NCI-H2196 (cell line): ENCODE data around the gene CTBP2.

Experiments
- DNase-seq: peaks from one replicate; lab custom pipeline; 2025; ENCODE audit not compliant: unreplicated experiment; lab: John Stamatoyannopoulos, UW

CTBP2 gene

DNA sequence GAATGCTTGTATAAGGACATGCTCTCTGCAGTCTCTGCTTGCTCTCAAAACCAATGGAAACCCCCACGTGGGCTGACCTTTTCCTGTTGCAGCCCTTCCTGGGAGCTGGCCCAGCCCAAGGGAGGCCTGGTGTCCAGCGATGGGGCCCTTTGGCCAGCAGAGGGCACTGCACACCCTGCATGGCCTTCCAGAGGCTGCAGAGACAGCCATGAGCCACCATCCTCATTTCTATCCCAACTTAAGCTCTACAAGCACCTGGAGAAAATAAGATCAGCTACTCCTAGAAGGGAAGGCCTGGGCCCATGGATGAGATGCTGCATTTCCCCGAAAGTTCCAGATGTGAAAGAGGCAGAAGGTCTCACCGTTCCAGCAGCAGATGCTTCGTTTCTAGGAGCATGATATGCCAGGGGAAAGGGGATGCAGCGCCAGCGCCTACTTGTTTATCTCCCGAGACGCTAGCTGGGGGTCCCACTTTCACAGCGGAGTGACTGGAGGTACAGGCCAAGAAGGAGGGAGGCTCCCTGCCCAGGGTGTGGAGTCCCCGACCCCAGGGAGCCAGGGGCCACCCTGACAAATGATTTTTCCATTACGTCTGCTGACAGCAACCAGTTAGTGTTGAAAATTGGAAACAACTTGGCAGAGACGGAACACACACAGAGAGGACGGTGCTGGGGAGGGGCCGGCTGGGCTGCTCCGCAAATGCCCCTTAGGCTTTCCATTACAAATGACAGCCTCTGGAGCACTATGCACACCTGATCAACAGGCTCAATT, 112.1 kb downstream of the CTBP2 start:
- peak; percentile 65 for DNase-seq

DNA sequence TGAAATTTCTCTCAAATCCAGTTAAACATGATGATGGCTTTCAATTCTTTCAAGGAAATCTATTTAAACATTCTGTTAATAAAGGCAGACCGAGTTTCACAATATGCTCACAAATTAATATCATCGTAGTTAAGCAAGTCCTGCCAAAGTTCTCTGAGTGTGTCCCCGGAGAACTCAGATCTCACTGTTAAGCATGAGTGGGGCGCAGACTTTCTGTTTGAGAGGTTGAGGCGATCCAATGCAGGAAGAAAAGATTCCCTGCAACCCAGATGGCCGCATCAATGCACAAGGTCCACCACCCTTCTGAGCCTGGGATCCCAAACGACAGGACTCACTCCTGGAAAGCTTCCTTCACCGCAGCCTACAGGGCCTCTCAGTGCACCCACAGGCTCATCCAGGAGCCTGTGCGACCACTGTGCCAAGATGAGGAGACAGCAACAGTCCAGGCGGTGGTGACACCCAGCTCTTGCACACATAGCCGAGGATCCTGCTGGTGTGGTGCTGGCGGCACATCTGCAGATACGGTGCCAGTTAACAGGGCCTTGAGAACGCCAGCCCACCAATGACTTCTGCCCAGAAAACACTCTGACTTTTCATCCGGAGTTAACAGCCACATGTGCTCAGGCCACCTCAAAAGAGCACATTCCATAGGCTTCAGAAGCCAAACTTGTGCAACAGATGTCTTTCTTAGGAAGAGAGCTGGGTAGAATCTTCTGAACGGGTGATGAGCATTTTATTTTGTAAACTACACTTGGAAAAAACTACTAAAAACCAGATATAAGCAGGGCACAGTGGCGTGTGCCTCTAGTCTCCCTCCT, 116.3 kb downstream of the CTBP2 start:
- no peak for DNase-seq

DNA sequence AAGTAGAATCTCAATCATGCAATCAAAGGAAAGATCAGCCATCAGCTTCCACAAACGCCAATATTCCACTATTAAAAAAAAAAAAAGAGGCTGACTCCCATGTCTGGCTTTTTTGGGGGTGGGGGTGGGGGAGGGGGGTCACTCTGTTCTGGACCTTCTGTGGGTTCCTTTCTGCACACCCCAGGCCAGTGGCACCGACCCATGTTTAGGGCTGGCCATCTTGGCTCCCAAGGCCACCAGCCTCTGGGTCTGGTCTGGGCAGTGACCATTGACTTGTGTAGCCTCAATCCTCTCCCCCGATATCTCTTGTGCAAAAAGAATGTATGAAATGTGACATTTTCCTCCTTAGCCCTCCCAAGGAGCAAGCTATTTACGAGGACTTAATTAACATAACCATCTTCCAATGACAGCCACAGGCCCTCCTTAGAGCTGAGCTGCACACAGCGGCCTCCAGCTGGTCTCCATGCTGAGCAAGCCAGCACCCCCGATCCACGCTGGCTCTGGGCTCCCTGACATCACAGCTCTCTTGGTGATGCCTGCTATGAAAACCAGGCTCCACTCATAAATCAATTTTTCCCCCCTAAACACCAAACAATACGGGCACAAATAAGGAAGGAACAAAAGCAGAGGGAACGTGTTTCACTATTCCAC, 118.4 kb downstream of the CTBP2 start:
- no peak for DNase-seq

DNA sequence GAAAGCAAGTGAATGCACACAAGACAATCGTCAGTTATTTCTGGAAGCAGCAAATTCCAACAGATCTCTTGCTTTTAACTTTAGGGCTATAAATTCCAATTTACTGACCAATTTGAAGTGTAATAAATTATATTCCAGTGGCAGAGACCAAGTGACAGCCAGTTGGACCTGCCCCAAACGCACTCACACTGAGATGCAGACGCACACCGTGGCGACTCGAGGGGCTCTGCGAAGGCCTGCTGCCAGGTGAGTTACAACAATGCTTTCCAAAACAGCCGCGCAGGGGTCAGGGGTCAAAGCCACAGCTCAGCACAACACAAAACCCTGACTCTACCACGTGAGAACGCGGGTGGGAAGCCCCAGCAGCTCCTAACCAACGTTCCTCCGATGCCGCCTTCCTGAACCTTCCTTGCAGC, 121.0 kb downstream of the CTBP2 start:
- DNase-seq = no peak

DNA sequence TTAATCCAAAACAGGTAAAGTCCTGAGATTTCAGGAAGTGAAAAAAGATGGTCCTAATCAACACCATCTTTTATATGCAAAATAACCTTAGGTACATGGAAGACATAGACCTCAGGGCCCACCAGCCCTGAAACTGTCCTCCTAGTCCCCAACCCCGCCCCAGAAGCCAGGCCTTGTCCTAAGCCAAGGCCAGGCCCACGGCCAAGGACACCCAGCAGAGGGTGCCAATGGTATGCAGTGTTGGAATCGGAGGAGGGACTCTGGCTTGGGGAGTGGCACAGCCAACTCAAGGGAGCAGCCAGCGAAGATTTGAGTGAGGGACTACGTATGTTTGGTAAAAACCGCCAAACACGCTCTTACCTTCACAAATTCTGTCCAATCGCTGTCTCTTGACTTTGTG, 121.7 kb downstream of the CTBP2 start:
- DNase-seq = no peak

DNA sequence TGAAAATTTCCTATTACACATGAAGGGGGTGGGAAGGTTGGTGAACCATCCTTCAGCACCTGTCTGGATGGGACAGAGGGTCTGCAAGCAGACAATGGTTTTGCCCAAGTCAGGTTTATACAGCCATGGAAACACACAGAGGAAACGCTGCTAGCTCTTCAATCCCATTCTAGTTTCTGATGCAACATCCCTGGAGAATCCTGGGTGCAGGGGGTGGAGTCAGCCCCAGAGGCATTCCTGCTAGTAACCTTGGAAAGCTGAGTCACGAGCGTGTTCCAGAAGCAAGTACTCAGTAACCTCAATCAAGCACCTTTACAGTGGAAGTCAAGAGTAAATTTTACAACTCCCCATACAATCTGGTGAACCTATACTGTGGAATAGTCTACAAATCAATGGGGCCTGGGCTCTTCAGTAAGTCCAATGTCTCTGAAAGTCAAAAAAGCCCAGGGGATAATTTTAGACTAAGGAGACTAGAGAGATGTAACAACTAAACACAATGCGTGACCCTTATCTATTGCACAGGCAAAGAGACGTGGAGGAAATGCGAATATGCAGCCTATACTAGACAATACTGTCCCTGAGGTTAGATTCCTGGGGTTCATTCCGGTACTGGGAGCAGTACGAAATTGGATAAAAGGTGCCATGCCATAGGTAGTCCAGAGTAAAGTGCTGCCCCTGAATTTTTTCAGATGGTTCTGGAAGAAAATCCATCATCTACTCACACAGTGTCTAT, 123.1 kb downstream of the CTBP2 start:
- DNase-seq = no peak

DNA sequence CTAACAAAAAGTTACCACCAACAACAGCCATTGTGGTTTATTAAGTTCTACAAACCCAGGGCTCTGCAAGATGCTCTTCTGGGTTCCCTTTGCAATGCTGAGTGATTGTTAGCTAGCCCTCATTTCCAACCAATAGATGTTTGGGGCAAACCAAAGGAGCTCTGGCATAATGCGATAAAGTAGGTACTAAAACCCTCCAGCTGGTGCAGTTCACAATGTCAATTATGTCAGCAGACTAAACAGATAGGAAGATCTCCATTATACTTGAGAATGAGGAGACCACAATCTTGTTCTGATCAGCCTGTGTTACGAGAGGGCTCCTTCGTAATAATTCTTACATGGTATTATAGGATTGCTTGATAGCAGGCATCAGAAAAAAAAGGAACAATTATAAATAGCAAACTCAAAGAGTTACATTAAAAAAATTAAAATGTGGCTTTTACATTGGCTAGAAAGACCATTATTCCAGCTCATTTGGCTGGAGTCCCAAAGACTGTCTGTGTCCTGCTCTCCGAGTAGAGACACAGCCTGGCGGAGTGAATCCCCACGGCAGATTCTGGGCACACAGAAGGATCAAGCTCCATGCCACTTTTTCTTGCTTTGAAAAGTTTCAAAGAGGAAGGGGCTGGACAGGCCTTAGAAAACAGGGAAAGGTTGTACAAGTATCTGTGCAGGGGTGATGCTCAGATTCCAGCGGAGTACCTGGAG, 124.6 kb downstream of the CTBP2 start:
- DNase-seq = no peak

DNA sequence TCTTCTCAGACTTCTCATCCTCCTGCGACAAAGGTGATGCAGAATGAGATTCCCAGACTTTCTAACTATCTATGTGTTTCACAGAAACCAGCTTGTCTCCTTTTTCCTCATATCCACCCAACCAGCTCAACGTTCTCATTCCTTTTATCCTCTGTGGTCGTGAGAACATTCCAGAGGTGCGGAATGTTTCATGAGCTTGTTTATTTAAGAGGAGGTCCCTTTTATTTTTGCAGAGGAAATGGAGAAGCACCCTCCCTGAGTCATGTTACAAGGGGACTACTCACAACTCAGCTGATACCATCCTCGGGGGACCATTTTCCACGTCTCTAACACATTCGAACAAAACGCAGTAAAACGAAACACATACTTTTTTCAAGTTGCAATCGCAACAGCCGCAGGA, 125.2 kb downstream of the CTBP2 start:
- no peak for DNase-seq

DNA sequence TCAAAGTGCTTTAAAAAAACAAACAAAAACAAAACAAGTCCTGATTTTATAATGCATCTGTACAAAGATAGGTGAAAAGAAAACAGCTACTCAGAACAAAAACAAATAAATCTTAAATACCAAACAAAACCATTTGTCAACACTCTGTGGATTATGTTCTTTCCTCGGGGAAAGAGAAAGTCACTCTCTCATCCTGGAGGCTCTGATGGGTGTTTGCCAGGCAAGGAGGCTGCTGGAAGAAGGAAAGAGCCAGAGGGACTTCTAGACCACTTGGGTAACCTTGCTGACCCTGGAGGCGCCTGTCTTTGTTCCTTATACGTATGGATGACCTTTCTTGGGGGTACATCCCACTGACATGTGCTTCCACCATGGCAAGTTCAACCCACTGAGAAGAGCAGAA, 125.7 kb downstream of the CTBP2 start:
- DNase-seq = no peak

DNA sequence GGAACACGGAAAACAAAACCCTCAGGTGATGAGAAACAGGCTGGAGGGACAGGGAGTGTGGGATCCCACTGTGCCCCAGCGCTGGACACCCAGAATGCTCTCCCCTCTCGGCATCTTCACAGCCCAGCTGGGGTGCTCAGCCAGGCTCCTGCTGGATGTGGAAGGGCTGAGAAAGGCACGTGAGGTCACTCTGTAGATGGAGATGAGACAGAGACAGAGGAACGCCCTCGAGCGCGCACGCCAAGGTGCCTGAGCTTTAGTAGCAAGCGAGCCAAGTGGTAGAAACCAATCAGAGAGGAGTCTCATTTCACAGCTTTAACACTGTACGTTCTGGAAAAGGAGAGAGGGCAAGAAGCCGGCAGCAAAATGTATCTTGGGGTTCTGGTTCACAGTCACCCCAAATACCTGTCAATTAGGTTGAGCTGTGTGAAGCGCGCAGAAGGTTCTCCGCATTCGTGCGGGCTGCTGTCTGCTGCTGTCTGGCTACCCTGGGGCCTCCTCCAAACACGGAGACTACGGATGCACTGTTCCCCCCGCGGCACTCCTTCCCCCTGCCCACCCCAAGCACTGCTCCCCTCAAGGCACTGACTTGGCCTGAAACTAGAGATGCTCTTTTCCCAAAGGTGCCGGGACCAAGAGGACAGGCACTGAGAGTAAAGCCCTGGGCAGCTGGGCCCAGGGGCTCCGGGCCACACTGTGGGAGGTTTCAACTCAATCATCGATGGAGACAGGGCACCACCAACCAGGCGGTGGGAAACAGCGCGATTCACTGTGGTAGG, 127.0 kb downstream of the CTBP2 start:
- DNase-seq = no peak

DNA sequence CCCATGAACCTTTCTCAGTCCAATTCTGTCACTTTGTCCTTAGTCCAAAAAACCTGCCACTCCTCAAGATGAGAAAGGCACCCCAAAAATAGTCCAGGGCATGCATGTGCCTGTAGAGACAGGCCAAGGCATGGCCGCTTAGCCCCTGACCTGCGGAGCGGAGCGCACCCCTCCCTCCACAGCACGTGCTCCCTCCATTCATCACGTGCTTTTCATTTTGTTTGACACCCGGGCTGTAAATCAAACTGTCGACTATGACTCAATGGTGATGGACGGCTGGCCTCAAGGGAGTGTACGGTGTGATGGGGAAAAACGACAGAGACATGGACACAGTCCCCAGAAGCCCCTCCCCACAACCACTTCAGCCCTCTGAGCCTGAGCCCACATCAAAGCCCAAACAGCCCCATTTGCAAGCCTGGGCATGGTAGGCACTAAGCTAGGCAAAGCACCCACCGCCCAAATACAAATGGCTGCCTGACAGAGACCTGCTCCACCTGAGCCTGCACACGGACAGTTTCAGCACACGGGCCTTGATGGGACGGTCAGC, 127.8 kb downstream of the CTBP2 start:
- no peak for DNase-seq

DNA sequence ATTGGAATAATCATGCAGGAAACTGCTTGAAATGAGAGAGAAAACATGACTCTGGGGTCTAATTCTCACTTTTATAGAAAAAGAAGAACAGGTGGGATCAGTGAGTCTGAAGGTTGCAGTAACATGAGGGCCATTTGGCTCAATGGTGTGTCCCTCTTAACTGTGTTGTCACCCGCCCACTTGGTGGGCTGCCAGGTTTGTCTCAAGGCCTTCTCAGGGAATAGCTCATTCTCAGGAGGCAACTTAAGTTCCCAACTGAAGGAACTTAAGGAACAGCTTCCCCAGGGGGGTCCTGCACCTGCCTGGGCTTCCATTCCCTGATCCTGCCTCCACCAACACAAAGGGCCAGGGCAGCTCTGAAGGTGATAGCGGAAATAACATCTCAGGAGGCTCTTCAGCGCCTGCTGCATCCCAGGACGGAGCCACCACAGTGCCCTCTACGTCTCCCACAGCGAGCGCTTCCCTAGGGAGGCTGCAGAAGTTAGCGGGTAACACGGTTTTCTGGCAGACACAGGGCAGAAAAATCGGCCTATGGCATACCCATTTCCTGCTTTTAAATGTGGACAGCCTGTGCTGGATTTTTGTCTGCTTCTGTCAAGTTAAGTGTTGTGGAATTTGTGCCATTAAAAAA, 129.7 kb downstream of the CTBP2 start:
- DNase-seq = no peak

DNA sequence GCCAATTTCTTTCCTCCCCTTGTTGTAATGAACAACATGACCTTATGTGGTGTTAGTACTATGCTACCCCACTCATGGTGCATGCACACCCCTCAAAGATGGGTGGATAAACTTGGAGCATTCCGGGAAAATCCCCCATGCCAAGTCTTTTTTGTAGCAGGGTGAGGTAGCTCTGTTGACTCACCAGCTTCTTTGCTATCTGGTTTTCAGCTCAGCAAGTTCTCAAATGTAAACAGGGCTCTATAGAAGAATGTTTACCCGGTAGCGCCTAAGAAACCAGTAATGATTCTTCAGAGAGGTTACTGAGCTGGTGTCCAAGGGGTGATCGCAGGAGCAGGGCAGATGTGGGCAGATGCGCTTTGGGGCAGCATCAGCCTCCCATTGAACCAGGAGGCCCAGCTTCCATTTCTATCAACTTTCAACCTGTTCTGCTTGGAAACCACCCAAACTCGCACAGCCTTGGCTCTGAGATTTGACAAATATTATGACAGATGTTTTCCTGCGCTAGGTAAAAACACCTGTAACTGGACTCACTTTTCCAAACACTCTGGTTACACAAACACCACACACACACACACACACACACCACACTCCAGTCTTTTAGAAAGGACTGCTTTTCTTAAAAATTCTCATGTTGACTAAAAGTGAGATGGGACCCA, 130.7 kb downstream of the CTBP2 start:
- no peak for DNase-seq

DNA sequence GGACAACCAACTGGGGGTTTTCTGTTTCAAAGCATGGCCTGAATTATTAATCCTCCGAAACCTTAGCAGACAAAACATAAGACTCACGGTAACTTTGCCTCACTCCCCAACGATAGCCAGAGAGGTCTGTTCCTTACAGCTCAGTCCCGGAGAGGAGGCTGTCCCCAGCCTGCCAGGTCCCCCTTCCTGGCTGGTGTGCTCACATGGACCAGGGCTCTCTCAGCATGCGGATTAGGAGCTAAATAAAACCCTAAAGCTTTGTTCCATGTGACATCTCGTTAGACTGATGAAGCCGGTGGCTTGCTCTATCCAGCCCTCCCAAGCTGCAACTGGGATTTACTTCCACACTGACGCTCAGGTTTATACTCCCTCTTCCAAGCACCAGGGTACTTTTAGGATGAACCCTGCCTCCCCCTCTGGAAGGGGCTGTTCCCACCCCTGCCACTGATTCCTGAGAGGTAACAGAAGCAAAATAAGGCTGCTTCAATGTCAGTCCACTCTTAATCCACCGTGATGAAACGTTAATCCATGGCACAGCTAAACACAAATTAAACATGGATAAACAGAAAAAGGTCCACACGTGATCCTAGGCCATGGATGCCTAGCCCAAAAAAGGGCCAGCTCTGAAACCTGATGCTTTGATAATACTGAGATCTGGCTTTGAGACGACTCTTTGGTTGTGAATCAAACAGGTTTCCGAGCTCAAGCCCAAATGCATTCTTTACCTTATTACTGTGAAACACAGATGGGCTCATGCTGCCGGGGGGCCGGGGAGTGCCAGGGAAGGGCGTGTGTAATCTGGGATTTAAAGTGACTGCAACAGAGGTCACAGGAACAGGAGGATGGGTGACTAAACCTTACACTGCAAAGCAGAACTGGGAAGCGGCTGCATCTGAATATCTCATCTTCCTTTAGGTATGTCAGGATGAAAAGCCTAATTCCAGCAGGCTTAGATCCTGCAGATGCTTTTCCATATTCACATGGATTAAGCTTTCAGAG, 132.2 kb downstream of the CTBP2 start:
- DNase-seq = no peak

DNA sequence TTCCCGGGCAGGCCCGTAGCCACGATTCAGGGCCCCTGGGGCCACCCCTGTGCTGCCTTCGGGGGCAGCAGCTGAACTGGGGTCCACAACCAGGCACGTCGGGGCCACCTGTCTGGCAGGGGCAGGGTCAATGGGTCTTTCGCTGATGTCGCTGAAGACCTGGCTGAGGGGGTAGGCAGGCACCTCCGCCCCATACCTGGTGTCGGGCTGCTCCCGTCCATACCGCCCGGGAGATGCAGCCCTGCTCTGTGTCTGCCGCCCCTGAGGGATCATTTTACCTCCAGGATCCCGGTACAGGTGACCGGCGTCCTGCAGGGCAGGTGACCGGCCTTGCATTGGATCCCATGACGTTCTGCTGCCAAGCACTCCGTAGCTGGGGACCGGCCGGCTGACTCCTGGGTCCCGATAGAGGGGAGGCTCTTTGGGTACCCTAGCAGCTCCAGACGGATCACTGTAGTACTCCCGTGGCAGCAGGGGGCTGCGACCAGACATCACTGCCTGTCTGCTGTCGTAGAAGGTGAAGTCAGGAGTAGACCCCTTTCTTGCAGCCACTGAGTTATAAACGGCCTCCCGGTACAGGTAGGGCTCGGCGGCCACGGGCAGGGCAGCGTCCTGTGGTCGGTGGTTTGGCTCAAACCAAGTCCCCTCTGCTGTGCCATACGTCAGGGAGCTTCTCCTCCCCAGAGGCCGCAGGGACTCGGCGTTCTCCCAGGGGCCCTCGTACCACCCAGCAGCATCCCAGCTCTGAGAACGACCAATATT, 133.2 kb downstream of the CTBP2 start:
- no peak for DNase-seq

DNA sequence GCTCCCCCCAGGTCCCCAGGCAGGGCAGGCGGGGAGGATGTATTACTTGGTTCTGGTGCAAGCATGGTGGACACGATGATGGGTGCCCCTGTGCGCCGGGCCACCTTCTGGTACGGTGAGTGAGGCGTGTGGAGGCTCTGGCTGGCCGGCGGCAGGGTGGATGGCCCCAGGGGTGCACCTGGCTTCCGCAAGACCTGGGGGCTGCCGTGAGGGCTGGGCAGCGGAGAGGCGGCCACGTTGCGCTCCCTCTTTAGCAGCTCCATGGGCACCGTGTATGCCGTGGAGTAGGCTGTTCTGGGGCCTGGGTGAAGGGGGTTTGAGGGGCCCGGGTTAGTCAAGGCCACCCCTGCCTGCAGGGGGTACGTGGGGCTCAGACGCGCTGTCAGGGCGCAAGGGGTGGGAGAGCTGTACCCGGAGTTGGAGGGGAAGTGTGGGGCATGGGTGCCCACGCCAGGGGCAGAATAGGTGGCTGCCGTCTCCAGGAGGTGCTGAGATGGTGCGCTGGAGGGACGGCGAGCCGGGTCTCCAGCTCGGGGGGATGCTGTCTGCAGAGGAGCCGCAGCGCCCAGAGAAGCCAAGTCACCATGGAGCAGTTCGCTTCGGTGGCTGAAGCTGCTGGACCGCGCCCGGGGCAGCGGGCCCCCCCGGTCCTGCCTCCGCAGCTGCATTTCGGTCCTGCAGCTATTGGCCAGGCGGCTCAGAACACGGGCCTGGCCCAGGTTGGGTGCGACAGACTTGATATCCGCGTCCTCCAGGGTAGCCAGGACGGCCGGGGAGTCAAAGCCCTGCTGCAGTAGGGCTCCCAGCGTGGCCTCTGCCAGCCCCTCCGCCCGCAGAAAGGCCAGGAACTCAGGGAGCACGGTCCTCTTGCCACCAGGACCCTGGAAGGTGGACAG, 134.1 kb downstream of the CTBP2 start:
- no peak for DNase-seq
